Measurements from ENCODE around the gene SPRED1. TPM values are rescaled to one million over a fixed set of nuclear protein-coding genes. Genes with fewer than 3 reads are reported as not detected.

SPRED1 gene
- total RNA-seq, 4 donors from 2014 or later, result 6.1 to 135 (median 26.6) TPM

GRCh38 chr15:38215707-38216106, 36.9 kb upstream of the SPRED1 start:
- no peaks in the 10 kb centered on the region for H3K27me3 ChIP-seq
- DNase-seq, result no peak
- intact Hi-C loops (cut with DNase I; ENCODE audit: low total_unique reads), result no loop called here

GRCh38 chr15:38216763-38217162, 35.9 kb upstream of the SPRED1 start:
- H3K4me3 ChIP-seq, result no peak overlapping the region
- no peaks in the 10 kb centered on the region for H3K9me3 ChIP-seq
- no peak for DNase-seq
- H3K27me3 ChIP-seq, result no peaks in the 10 kb centered on the region
- no peaks in the 10 kb centered on the region for H3K36me3 ChIP-seq
- H3K27ac ChIP-seq, result no peak overlapping the region
- intact Hi-C loops (cut with DNase I; ENCODE audit: low total_unique reads), result no loop called here
- TF ChIP-seq CTCF (IDR thresholded peaks at IDR 0.05) (no peak), POLR2A (IDR thresholded peaks at IDR 0.05) (no peak)
- H3K4me1 ChIP-seq, result no peaks in the 10 kb centered on the region

More at GRCh38 chr15:38215707-38216106, 36.9 kb upstream of the SPRED1 start:
- H3K36me3 ChIP-seq, result no peaks in the 10 kb centered on the region
- no peak overlapping the region for H3K27ac ChIP-seq
- TF ChIP-seq POLR2A (IDR thresholded peaks at IDR 0.05), result no peak
- TF ChIP-seq CTCF (IDR thresholded peaks at IDR 0.05), result no peak
- H3K9me3 ChIP-seq, result no peaks in the 10 kb centered on the region
- no peak overlapping the region for H3K4me3 ChIP-seq
- H3K4me1 ChIP-seq, result no peaks in the 10 kb centered on the region

- no peak for DNase-seq
- H3K27ac ChIP-seq, result no peak overlapping the region
- H3K4me1 ChIP-seq, result no peaks in the 10 kb centered on the region
- intact Hi-C loops (cut with DNase I; ENCODE audit: low total_unique reads), result no loop called here
- no peak overlapping the region for H3K4me3 ChIP-seq
- no peaks in the 10 kb centered on the region for H3K9me3 ChIP-seq
- no peaks in the 10 kb centered on the region for H3K27me3 ChIP-seq
- H3K36me3 ChIP-seq, result no peaks in the 10 kb centered on the region
- no peak for TF ChIP-seq POLR2A (IDR thresholded peaks at IDR 0.05)
- TF ChIP-seq CTCF (IDR thresholded peaks at IDR 0.05), result no peak
Measured at GRCh38 chr15:38217191-38217595, 35.4 kb upstream of the SPRED1 start.

GRCh38 chr15:38217788-38218609, 34.6 kb upstream of the SPRED1 start:
- no peak for TF ChIP-seq POLR2A (IDR thresholded peaks at IDR 0.05)
- no peak for TF ChIP-seq CTCF (IDR thresholded peaks at IDR 0.05)
- no peaks in the 10 kb centered on the region for H3K36me3 ChIP-seq
- DNase-seq, result no peak
- no peaks in the 10 kb centered on the region for H3K4me1 ChIP-seq
- H3K27ac ChIP-seq, result no peak overlapping the region
- H3K4me3 ChIP-seq, result no peak overlapping the region
- intact Hi-C loops (cut with DNase I; ENCODE audit: low total_unique reads), result no loop called here
- H3K9me3 ChIP-seq, result no peaks in the 10 kb centered on the region
- H3K27me3 ChIP-seq, result no peaks in the 10 kb centered on the region

GRCh38 chr15:38220606-38221273, 31.9 kb upstream of the SPRED1 start:
- Histone ChIP-seq H3K4me1 (no peaks in the 10 kb centered on the region), H3K9me3 (no peaks in the 10 kb centered on the region), H3K27me3 (no peaks in the 10 kb centered on the region), H3K27ac (no peak overlapping the region), H3K4me3 (no peak overlapping the region), H3K36me3 (no peaks in the 10 kb centered on the region)
- intact Hi-C loops (cut with DNase I; ENCODE audit: low total_unique reads), result no loop called here
- no peak for DNase-seq
- TF ChIP-seq POLR2A (IDR thresholded peaks at IDR 0.05) (no peak), CTCF (IDR thresholded peaks at IDR 0.05) (no peak)
